OCI-LY3 (cell line): ENCODE measurements around the gene FSTL3.
A peak's percentile ranks its signal among the peaks of the same experiment; 100 is the strongest.

ENCODE experiments used
- H2AFZ ChIP-seq: fragments of 200-600, 300-600 bp; shearing (Covaris generic); 2 replicates; pipeline ENCODE4 v1.6.0; 2014; ENCODE audit warnings: antibody characterized with exemption, low read depth, low read length
- H3K27ac ChIP-seq: fragments of 200-600, 300-600 bp; sonication (generic); 2 replicates; pipeline ENCODE4 v1.5.1; 2014; ENCODE audit warnings: mild to moderate bottlenecking, low read length, moderate library complexity, mixed read lengths
- H3K27me3 ChIP-seq: fragments of 200-600, 300-600 bp; sonication (generic); 2 replicates; pipeline ENCODE4 v1.6.1; 2014; ENCODE audit warnings: low read depth, low read length, mixed read lengths
- H3K36me3 ChIP-seq: fragments of 200-600, 300-600 bp; sonication (generic); replicated peaks from 2 replicates; pipeline ENCODE3; 2014; ENCODE audit warnings: low read depth, low read length, mixed read lengths
- H3K4me1 ChIP-seq: fragments of 300-600, 200-600 bp; sonication (generic); 2 replicates; pipeline ENCODE4 v1.6.1; 2014; ENCODE audit warnings: low read length, mixed read lengths
- H3K4me2 ChIP-seq: fragments of 200-600, 300-600 bp; sonication (generic); 2 replicates; pipeline ENCODE4 v1.6.1; 2014; ENCODE audit warnings: low read length, mixed read lengths
- H3K4me3 ChIP-seq: fragments of 300-600, 200-600 bp; sonication (generic); 2 replicates; pipeline ENCODE4 v1.5.1; 2014; ENCODE audit warnings: antibody characterized with exemption, mild to moderate bottlenecking, low read length, moderate library complexity
- H3K79me2 ChIP-seq: fragments of 300-600, 200-600 bp; shearing (Covaris generic); 2 replicates; pipeline ENCODE4 v1.6.1; 2014; ENCODE audit warnings: mild to moderate bottlenecking, low read length, mixed read lengths
- H3K9ac ChIP-seq: fragments of 300-600, 200-600 bp; shearing (Covaris generic); 2 replicates; pipeline ENCODE4 v1.6.0; 2014; ENCODE audit warnings: mild to moderate bottlenecking, low read length, moderate library complexity
- H3K9me3 ChIP-seq: fragments of 200-600, 300-600 bp; shearing (Covaris generic); 2 replicates; pipeline ENCODE4 v1.6.1; 2014; ENCODE audit warnings: low read length, mixed read lengths; ENCODE audit not compliant: insufficient read depth
- H4K20me1 ChIP-seq: fragments of 200-600, 300-600 bp; sonication (generic); 2 replicates; pipeline ENCODE4 v1.6.1; 2016; ENCODE audit warnings: low read length, mixed read lengths; ENCODE audit not compliant: insufficient read depth
- CTCF ChIP-seq: fragments of 200-600, 300-600 bp; sonication (generic); IDR thresholded peaks from 2 replicates; pipeline ENCODE4 v1.5.1; 2014; ENCODE audit warnings: antibody characterized with exemption, low read length, low read depth
- EZH2phosphoT487 ChIP-seq: fragments of 200-600 bp; shearing (Covaris generic); IDR thresholded peaks from 2 replicates; pipeline ENCODE4 v1.6.1; 2018; ENCODE audit warnings: antibody characterized with exemption, mixed run types, low read depth

The FSTL3 gene

GRCh38 chr19:632579-633067 is 43.6 kb upstream of the FSTL3 start:
- peak overlapping the region; percentile 52; the same call in 1 of the 2 replicates for H2AFZ ChIP-seq
- peak overlapping the region; percentile 92 for H3K4me3 ChIP-seq
- peak overlapping the region; percentile 42 for H3K27ac ChIP-seq
- no peaks in the 10 kb centered on the region for H3K9me3 ChIP-seq
- H3K27me3 ChIP-seq = no peaks in the 10 kb centered on the region
- peak overlapping the region; percentile 75 for H3K4me2 ChIP-seq
- peak overlapping the region; percentile 84 for H3K9ac ChIP-seq
- TF ChIP-seq EZH2phosphoT487 = no peak
- TF ChIP-seq CTCF = no peak
- peaks cover 11% of the 10 kb centered on the region for H3K4me1 ChIP-seq
- H3K79me2 ChIP-seq = peaks cover 52% of the 10 kb centered on the region
- H3K36me3 ChIP-seq = peaks cover 19% of the 10 kb centered on the region
- no peaks in the 10 kb centered on the region for H4K20me1 ChIP-seq

- Histone ChIP-seq H2AFZ (peak within 1 kb of the TSS; percentile 53), H3K4me1 (peaks cover 11% of the 10 kb centered on the region), H3K79me2 (peaks cover 48% of the 10 kb centered on the region)
Observed at GRCh38 chr19:633068-633785, 43.0 kb upstream of the FSTL3 start, which contains the start of gene POLRMT. Gene POLRMT, minus strand, starts transcription at chr19:633537. Its CDS starts 25 bp downstream, at chr19:633512.

GRCh38 chr19:633786-634639 is 42.2 kb upstream of the FSTL3 start:
- H2AFZ ChIP-seq = peak overlapping the region; percentile 53; the same call in 1 of the 2 replicates
- H3K4me3 ChIP-seq = peak overlapping the region; percentile 92
- no peak overlapping the region for H3K27ac ChIP-seq
- no peaks in the 10 kb centered on the region for H3K27me3 ChIP-seq
- no peak for TF ChIP-seq CTCF
- no peak for TF ChIP-seq EZH2phosphoT487
- peak overlapping the region; percentile 86 for H3K4me2 ChIP-seq
- peaks cover 40% of the 10 kb centered on the region for H3K79me2 ChIP-seq
- peaks cover 11% of the 10 kb centered on the region for H3K4me1 ChIP-seq
- H3K9me3 ChIP-seq = no peaks in the 10 kb centered on the region
- peaks cover 7% of the 10 kb centered on the region for H3K36me3 ChIP-seq
- peak overlapping the region; percentile 69 for H3K9ac ChIP-seq
- no peaks in the 10 kb centered on the region for H4K20me1 ChIP-seq

More at GRCh38 chr19:633068-633785, 43.0 kb upstream of the FSTL3 start, which contains the start of gene POLRMT:
- H3K4me3 ChIP-seq = peak within 1 kb of the TSS; percentile 92
- H3K36me3 ChIP-seq = peaks cover 15% of the 10 kb centered on the region
- no peaks in the 10 kb centered on the region for H4K20me1 ChIP-seq
- peak within 1 kb of the TSS; percentile 42 for H3K27ac ChIP-seq
- TF ChIP-seq EZH2phosphoT487 (no peak), CTCF (no peak)
- H3K27me3 ChIP-seq = no peaks in the 10 kb centered on the region
- H3K4me2 ChIP-seq = peak within 1 kb of the TSS; percentile 86
- H3K9me3 ChIP-seq = no peaks in the 10 kb centered on the region
- H3K9ac ChIP-seq = peak within 1 kb of the TSS; percentile 84
